RWPE2 (cell line): Measurements from ENCODE around the gene PLCB1.
"Not testable (repeated sequence)": the region's sequence is repeated elsewhere in the genome, so short reads cannot be mapped to it uniquely, and the experiment has no call there.

ENCODE experiments used
- ATAC-seq: fragments of 200-7000 bp; cut with Tn5 transposase; 3 replicates; pipeline ENCODE4 v1.9.1; 2021; ENCODE audit warnings: low read depth
- DNase-seq: peaks from one replicate; pipeline ENCODE4 v3.0.0-alpha.2; 2020; ENCODE audit warnings: low spot score
- H3K27ac ChIP-seq: fragments of 450-650 bp; 2 replicates; pipeline ENCODE4 v1.5.1; 2017; ENCODE audit warnings: mild to moderate bottlenecking; ENCODE audit not compliant: poor library complexity, severe bottlenecking
- H3K27me3 ChIP-seq: fragments of 250-450 bp; sonication (Bioruptor Pico); 2 replicates; pipeline ENCODE4 v1.5.1; 2021; ENCODE audit warnings: mild to moderate bottlenecking, moderate library complexity; ENCODE audit not compliant: insufficient read depth, poor library complexity, severe bottlenecking
- H3K36me3 ChIP-seq: fragments of 250-450 bp; sonication (Bioruptor Pico); 2 replicates; pipeline ENCODE4 v1.5.1; 2020; ENCODE audit warnings: low read depth, mild to moderate bottlenecking, moderate library complexity
- H3K4me1 ChIP-seq: fragments of 250-450 bp; sonication (Bioruptor Pico); 2 replicates; pipeline ENCODE4 v1.5.1; 2021; ENCODE audit warnings: mild to moderate bottlenecking, moderate library complexity; ENCODE audit not compliant: insufficient read depth, poor library complexity, severe bottlenecking
- H3K4me3 ChIP-seq: fragments of 250-450 bp; sonication (Bioruptor Pico); 2 replicates; pipeline ENCODE4 v1.5.1; 2021; ENCODE audit warnings: mild to moderate bottlenecking, moderate library complexity; ENCODE audit not compliant: severe bottlenecking
- H3K9me3 ChIP-seq: fragments of 250-450 bp; sonication (Bioruptor Pico); 2 replicates; pipeline ENCODE4 v1.5.1; 2021; ENCODE audit warnings: mild to moderate bottlenecking, moderate library complexity; ENCODE audit not compliant: severe bottlenecking
- CTCF ChIP-seq: fragments of 450-650 bp; IDR thresholded peaks from one replicate; pipeline ENCODE4 v1.5.1; 2017; ENCODE audit warnings: mild to moderate bottlenecking, moderate library complexity; ENCODE audit not compliant: poor library complexity, severe bottlenecking

The PLCB1 gene

GRCh38 chr20:8435285-8436035 lies 303.4 kb downstream of the PLCB1 start:
- ATAC-seq (no peak), DNase-seq (no peak)
- no peaks in the 10 kb centered on the region for H3K27me3 ChIP-seq
- H3K4me1 ChIP-seq, result no peaks in the 10 kb centered on the region
- H3K27ac ChIP-seq, result no peak overlapping the region
- H3K4me3 ChIP-seq, result no peak overlapping the region
- TF ChIP-seq CTCF, result no peak
- no peaks in the 10 kb centered on the region for H3K9me3 ChIP-seq
- H3K36me3 ChIP-seq, result no peaks in the 10 kb centered on the region

- H3K4me1 ChIP-seq, H3K27ac ChIP-seq, H3K27me3 ChIP-seq, DNase-seq, ATAC-seq, H3K9me3 ChIP-seq, H3K36me3 ChIP-seq, H3K4me3 ChIP-seq: not testable (repeated sequence)
These were observed 304.9 kb downstream of the PLCB1 start for GRCh38 chr20:8436938-8437337.

GRCh38 chr20:8438748-8439147 lies 306.7 kb downstream of the PLCB1 start:
- DNase-seq, result no peak
- Histone ChIP-seq H3K9me3 (no peaks in the 10 kb centered on the region), H3K27ac (no peak overlapping the region), H3K4me3 (no peak overlapping the region), H3K4me1 (no peaks in the 10 kb centered on the region), H3K27me3 (no peaks in the 10 kb centered on the region), H3K36me3 (no peaks in the 10 kb centered on the region)
- no peak for TF ChIP-seq CTCF
- no peak for ATAC-seq

- no peak for DNase-seq
- no peaks in the 10 kb centered on the region for H3K4me1 ChIP-seq
- H3K27ac ChIP-seq, result no peak overlapping the region
- no peak for ATAC-seq
- no peaks in the 10 kb centered on the region for H3K9me3 ChIP-seq
- TF ChIP-seq CTCF, result no peak
- H3K4me3 ChIP-seq, result no peak overlapping the region
- no peaks in the 10 kb centered on the region for H3K27me3 ChIP-seq
- H3K36me3 ChIP-seq, result no peaks in the 10 kb centered on the region
These were observed 311.5 kb downstream of the PLCB1 start for GRCh38 chr20:8443464-8444072.

GRCh38 chr20:8447262-8448120 lies 315.4 kb downstream of the PLCB1 start:
- Histone ChIP-seq H3K27ac (no peak overlapping the region), H3K36me3 (no peaks in the 10 kb centered on the region), H3K4me1 (no peaks in the 10 kb centered on the region), H3K9me3 (no peaks in the 10 kb centered on the region), H3K4me3 (no peak overlapping the region), H3K27me3 (no peaks in the 10 kb centered on the region)
- DNase-seq (no peak), ATAC-seq (no peak)
- TF ChIP-seq CTCF, result no peak
